H9 (cell line): Measurements from ENCODE around the gene CAMTA1. TPM values are rescaled to one million over a fixed set of nuclear protein-coding genes. Genes with fewer than 3 reads are reported as not detected.

Source experiments
- DNase-seq: peaks from one replicate; pipeline ENCODE4 v3.0.0-alpha.2; 2017
- H2AFZ ChIP-seq: one replicate; pipeline ENCODE4 v1.6.1; 2013; ENCODE audit warnings: mild to moderate bottlenecking, low read length, control low read depth, moderate library complexity
- H2AK5ac ChIP-seq: 2 replicates; pipeline ENCODE4 v1.6.1; 2013; ENCODE audit warnings: low read length, control low read depth, mixed read lengths; ENCODE audit not compliant: insufficient read length
- H2BK120ac ChIP-seq: one replicate; pipeline ENCODE4 v1.6.1; 2013; ENCODE audit warnings: low read depth, mild to moderate bottlenecking, low read length, control low read depth, inconsistent platforms; ENCODE audit not compliant: poor library complexity, severe bottlenecking
- H2BK12ac ChIP-seq: 2 replicates; pipeline ENCODE4 v1.6.1; 2013; ENCODE audit warnings: low read length, control low read depth, mixed read lengths, low read depth; ENCODE audit not compliant: insufficient read length
- H2BK15ac ChIP-seq: 2 replicates; pipeline ENCODE4 v1.6.1; 2013; ENCODE audit warnings: low read depth, low read length, control low read depth
- H2BK20ac ChIP-seq: one replicate; pipeline ENCODE4 v1.6.1; 2013; ENCODE audit warnings: low read depth, mild to moderate bottlenecking, low read length, control low read depth, inconsistent platforms; ENCODE audit not compliant: poor library complexity, severe bottlenecking
- H2BK5ac ChIP-seq: 2 replicates; pipeline ENCODE4 v1.6.1; 2013; ENCODE audit warnings: low read length, control low read depth, mixed read lengths; ENCODE audit not compliant: insufficient read length
- H3K14ac ChIP-seq: 2 replicates; pipeline ENCODE4 v1.6.1; 2013; ENCODE audit warnings: low read length, control low read depth; ENCODE audit not compliant: insufficient read depth
- H3K18ac ChIP-seq: 2 replicates; pipeline ENCODE4 v1.6.1; 2013; ENCODE audit warnings: low read depth, mild to moderate bottlenecking, mixed read lengths, low read length, control low read depth; ENCODE audit not compliant: insufficient read length
- H3K23ac ChIP-seq: 2 replicates; pipeline ENCODE4 v1.6.1; 2013; ENCODE audit warnings: low read length, control low read depth, mixed read lengths, low read depth; ENCODE audit not compliant: insufficient read length
- H3K23me2 ChIP-seq: 2 replicates; pipeline ENCODE4 v1.6.1; 2013; ENCODE audit warnings: low read depth, mild to moderate bottlenecking, mixed read lengths, low read length, control low read depth; ENCODE audit not compliant: insufficient read length, poor library complexity, severe bottlenecking
- H3K27ac ChIP-seq: 2 replicates; pipeline ENCODE4 v1.5.1; 2013; ENCODE audit warnings: low read length, control low read depth, mixed read lengths, low read depth; ENCODE audit not compliant: insufficient read length
- H3K27me3 ChIP-seq: 2 replicates; pipeline ENCODE4 v1.6.1; 2013; ENCODE audit warnings: low read length, control low read depth, inconsistent platforms; ENCODE audit not compliant: insufficient read depth
- H3K4ac ChIP-seq: 2 replicates; pipeline ENCODE4 v1.6.1; 2013; ENCODE audit warnings: low read depth, mild to moderate bottlenecking, control low read depth, inconsistent platforms, low read length, moderate library complexity
- H3K4me1 ChIP-seq: 2 replicates; pipeline ENCODE4 v1.6.1; 2013; ENCODE audit warnings: low read length, control low read depth, inconsistent platforms; ENCODE audit not compliant: insufficient read depth
- H3K4me2 ChIP-seq: 2 replicates; pipeline ENCODE4 v1.6.1; 2013; ENCODE audit warnings: low read length, control low read depth, mixed read lengths; ENCODE audit not compliant: insufficient read length, insufficient read depth
- H3K56ac ChIP-seq: 2 replicates; pipeline ENCODE4 v1.6.1; 2013; ENCODE audit warnings: low read depth, mild to moderate bottlenecking, mixed read lengths, low read length, control low read depth; ENCODE audit not compliant: insufficient read length
- H3K79me1 ChIP-seq: 2 replicates; pipeline ENCODE4 v1.6.1; 2013; ENCODE audit warnings: low read depth, mild to moderate bottlenecking, moderate library complexity, low read length, control low read depth, inconsistent platforms; ENCODE audit not compliant: insufficient read depth, poor library complexity, severe bottlenecking
- H3K79me2 ChIP-seq: 2 replicates; pipeline ENCODE4 v1.6.1; 2013; ENCODE audit warnings: low read length, control low read depth, inconsistent platforms; ENCODE audit not compliant: insufficient read depth
- H3K9ac ChIP-seq: 2 replicates; pipeline ENCODE4 v1.6.1; 2013; ENCODE audit warnings: low read length, control low read depth, mixed read lengths; ENCODE audit not compliant: insufficient read length; ENCODE audit errors: extremely low read depth
- H3K9me3 ChIP-seq: one replicate; pipeline ENCODE4 v1.6.1; 2013; ENCODE audit warnings: low read depth, low read length, inconsistent platforms; ENCODE audit not compliant: control insufficient read depth
- H3T11ph ChIP-seq: one replicate; pipeline ENCODE4 v1.6.1; 2013; ENCODE audit warnings: mild to moderate bottlenecking, low read length, control low read depth, inconsistent platforms
- H4K20me1 ChIP-seq: one replicate; pipeline ENCODE4 v1.6.1; 2013; ENCODE audit not compliant: control insufficient read depth, insufficient read length, insufficient read depth
- H4K5ac ChIP-seq: 2 replicates; pipeline ENCODE4 v1.6.1; 2013; ENCODE audit warnings: low read depth, mild to moderate bottlenecking, mixed read lengths, low read length, control low read depth; ENCODE audit not compliant: insufficient read length
- H4K8ac ChIP-seq: replicated peaks from 2 replicates; pipeline ENCODE4 v1.6.1; 2013; ENCODE audit warnings: low read length, control low read depth, mixed read lengths, low read depth; ENCODE audit not compliant: insufficient read length
- H4K91ac ChIP-seq: 2 replicates; pipeline ENCODE4 v1.6.1; 2013; ENCODE audit warnings: low read depth, mild to moderate bottlenecking, moderate library complexity, mixed read lengths, low read length, control low read depth; ENCODE audit not compliant: insufficient read length
- H3K27ac Mint-ChIP-seq, 3 experiments: 2 replicates in 2 of 3; 3 replicates in 1 of 3; pipeline ENCODE4 v1.8.0; 2020 to 2021; ENCODE audit warnings: mixed read lengths in 3 of 3, mild to moderate bottlenecking in 1 of 3, moderate library complexity in 1 of 3
- H3K27me3 Mint-ChIP-seq: 2 replicates; pipeline ENCODE4 v1.8.0; 2021; ENCODE audit warnings: low read depth, mild to moderate bottlenecking, moderate library complexity, mixed read lengths
- H3K36me3 Mint-ChIP-seq, 3 experiments: 2 replicates in 2 of 3; 3 replicates in 1 of 3; pipeline ENCODE4 v1.8.0; 2020 to 2021; ENCODE audit warnings: low read depth in 3 of 3, mixed read lengths in 3 of 3; ENCODE audit not compliant: insufficient read depth in 1 of 3
- H3K4me1 Mint-ChIP-seq, 2 experiments: 2 replicates each; pipeline ENCODE4 v1.8.0; 2020; ENCODE audit warnings: mixed read lengths in 2 of 2
- H3K4me3 Mint-ChIP-seq, 2 experiments: 2 replicates in 1 of 2; 3 replicates in 1 of 2; pipeline ENCODE4 v1.8.0; 2020 to 2021; ENCODE audit warnings: mild to moderate bottlenecking in 2 of 2, mixed read lengths in 2 of 2, moderate library complexity in 1 of 2
- H3K9me3 Mint-ChIP-seq, 2 experiments: 2 replicates in 1 of 2; 3 replicates in 1 of 2; pipeline ENCODE4 v1.8.0; 2020; ENCODE audit warnings: mild to moderate bottlenecking in 2 of 2, mixed read lengths in 2 of 2, moderate library complexity in 1 of 2
- WGBS: extraction: QIAGEN DNeasy Blood & Tissue Kit; methylation state at CpG from one replicate; pipeline ENCODE4 v1.1.7; 2013; ENCODE audit warnings: missing lambda C conversion rate, low lambda C conversion rate, mixed read lengths; ENCODE audit not compliant: insufficient read length; ENCODE audit errors: extremely low coverage; 5-methylcytosine and 5-hydroxymethylcytosine counted together
- total RNA-seq: library from RNA; stranded (reverse); gene quantifications from 2 replicates; pipeline ENCODE4 v1.2.1, GENCODE V29; 2021
- TF ChIP-seq, protein P1 (sequence below): fragments of 200-600 bp; sonication (generic); conservative IDR thresholded peaks from 3 replicates; pipeline ENCODE4 v1.8.0; 2021; ENCODE audit warnings: antibody characterized with exemption, mild to moderate bottlenecking

The CAMTA1 gene
- total RNA-seq, 1 experiment from 2014 or later = 115 TPM

DNA sequence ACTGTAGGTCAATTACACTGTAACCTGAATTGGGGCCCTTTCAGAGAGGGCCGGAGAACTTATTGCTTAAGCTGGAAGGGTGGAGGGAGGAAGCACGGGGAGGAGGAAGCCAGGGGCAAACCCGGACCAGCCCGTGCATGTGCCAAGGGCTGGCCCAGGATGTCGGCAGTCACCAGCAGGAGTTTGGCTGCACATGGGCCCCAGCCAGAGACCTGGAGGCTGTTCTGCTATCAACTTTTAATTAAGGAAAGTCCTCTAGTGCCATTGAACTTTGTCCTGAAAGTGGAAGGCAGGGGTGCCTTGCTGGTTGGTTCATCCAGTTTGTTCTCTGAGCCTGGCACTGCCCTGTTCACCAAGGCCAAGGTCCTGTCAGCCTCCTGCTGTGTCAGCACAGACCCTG is 785.1 kb downstream of the CAMTA1 start:
- no peak for DNase-seq
- Mint-ChIP-seq H3K27me3 (peaks cover 2% of the 10 kb centered on the region; the same call in 1 of the 2 replicates), H3K27ac (no peak overlapping the region), H3K4me1 (no peaks in the 10 kb centered on the region), H3K36me3 (no peaks in the 10 kb centered on the region), H3K4me3 (no peak overlapping the region), H3K9me3 (no peaks in the 10 kb centered on the region)
- H2AFZ ChIP-seq = no peak overlapping the region
- H4K5ac ChIP-seq = no peak overlapping the region
- no peak overlapping the region for H4K8ac ChIP-seq
- H3K23ac ChIP-seq = no peak overlapping the region
- H2AK5ac ChIP-seq = no peak overlapping the region
- no peaks in the 10 kb centered on the region for H3K79me1 ChIP-seq
- H3K27ac ChIP-seq = no peak overlapping the region
- no peak overlapping the region for H3T11ph ChIP-seq
- no peaks in the 10 kb centered on the region for H3K9me3 ChIP-seq
- H3K4me1 ChIP-seq = no peaks in the 10 kb centered on the region
- no peak overlapping the region for H4K91ac ChIP-seq
- H2BK15ac ChIP-seq = no peak overlapping the region
- TF ChIP-seq, protein P1, sequence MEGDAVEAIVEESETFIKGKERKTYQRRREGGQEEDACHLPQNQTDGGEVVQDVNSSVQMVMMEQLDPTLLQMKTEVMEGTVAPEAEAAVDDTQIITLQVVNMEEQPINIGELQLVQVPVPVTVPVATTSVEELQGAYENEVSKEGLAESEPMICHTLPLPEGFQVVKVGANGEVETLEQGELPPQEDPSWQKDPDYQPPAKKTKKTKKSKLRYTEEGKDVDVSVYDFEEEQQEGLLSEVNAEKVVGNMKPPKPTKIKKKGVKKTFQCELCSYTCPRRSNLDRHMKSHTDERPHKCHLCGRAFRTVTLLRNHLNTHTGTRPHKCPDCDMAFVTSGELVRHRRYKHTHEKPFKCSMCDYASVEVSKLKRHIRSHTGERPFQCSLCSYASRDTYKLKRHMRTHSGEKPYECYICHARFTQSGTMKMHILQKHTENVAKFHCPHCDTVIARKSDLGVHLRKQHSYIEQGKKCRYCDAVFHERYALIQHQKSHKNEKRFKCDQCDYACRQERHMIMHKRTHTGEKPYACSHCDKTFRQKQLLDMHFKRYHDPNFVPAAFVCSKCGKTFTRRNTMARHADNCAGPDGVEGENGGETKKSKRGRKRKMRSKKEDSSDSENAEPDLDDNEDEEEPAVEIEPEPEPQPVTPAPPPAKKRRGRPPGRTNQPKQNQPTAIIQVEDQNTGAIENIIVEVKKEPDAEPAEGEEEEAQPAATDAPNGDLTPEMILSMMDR = no peak
- H2BK120ac ChIP-seq = no peak overlapping the region
- no peak overlapping the region for H2BK12ac ChIP-seq
- no peaks in the 10 kb centered on the region for H3K27me3 ChIP-seq
- H3K4ac ChIP-seq = no peak overlapping the region
- H3K9ac ChIP-seq = no peak overlapping the region
- no peaks in the 10 kb centered on the region for H3K79me2 ChIP-seq
- H3K23me2 ChIP-seq = no peaks in the 10 kb centered on the region
- H3K56ac ChIP-seq = no peak overlapping the region
- no peaks in the 10 kb centered on the region for H4K20me1 ChIP-seq
- H3K14ac ChIP-seq = no peak overlapping the region; the same call in 1 of the 2 replicates
- whole genome bisulfite sequencing = no CpG with 5 or more reads among the region's 5 CpGs
- no peak overlapping the region for H2BK20ac ChIP-seq
- no peak overlapping the region for H3K4me2 ChIP-seq
- H3K18ac ChIP-seq = no peak overlapping the region
- H2BK5ac ChIP-seq = no peak overlapping the region
